SK-N-SH treated with all-trans-retinoic acid at 6 μM for 48 hours (cell line): Measurements from ENCODE around the gene GSG1L.

ENCODE experiments used
- CSDC2 ChIP-seq: fragments of 250-450 bp; sonication (Bioruptor Pico); IDR thresholded peaks from 2 replicates; pipeline ENCODE4 v1.5.0; 2020; ENCODE audit warnings: mild to moderate bottlenecking, moderate library complexity
- GLIS3 ChIP-seq: fragments of 250-450 bp; sonication (Bioruptor Pico); IDR thresholded peaks from 2 replicates; pipeline ENCODE4 v1.5.0; 2020; ENCODE audit warnings: mild to moderate bottlenecking, moderate library complexity
- ISL1 ChIP-seq: fragments of 250-450 bp; sonication (Bioruptor Pico); IDR thresholded peaks from 2 replicates; pipeline ENCODE4 v2.1.2; 2022; ENCODE audit warnings: mild to moderate bottlenecking, moderate library complexity
- OSR1 ChIP-seq: fragments of 250-450 bp; sonication (Bioruptor Pico); IDR thresholded peaks from 2 replicates; pipeline ENCODE4 v1.8.0; 2022; ENCODE audit warnings: moderate library complexity, mild to moderate bottlenecking, inconsistent platforms
- PPARA ChIP-seq: fragments of 250-450 bp; sonication (Bioruptor Pico); IDR thresholded peaks from 2 replicates; pipeline ENCODE4 v1.5.0; 2020; ENCODE audit warnings: mild to moderate bottlenecking, borderline replicate concordance
- RARB ChIP-seq: fragments of 250-450 bp; sonication (Bioruptor Pico); IDR thresholded peaks from 2 replicates; pipeline ENCODE4 v1.8.0; 2021; ENCODE audit warnings: mild to moderate bottlenecking, moderate library complexity
- ZNF70 ChIP-seq: fragments of 450-650 bp; formaldehyde crosslinking; IDR thresholded peaks from 2 replicates; pipeline ENCODE4 v1.5.0; 2020; ENCODE audit warnings: mild to moderate bottlenecking, moderate library complexity
- TF ChIP-seq, protein P1 (sequence below): fragments of 250-450 bp; sonication (Bioruptor Pico); IDR thresholded peaks from 2 replicates; pipeline ENCODE4 v1.8.0; 2021; ENCODE audit warnings: low read depth, mild to moderate bottlenecking, moderate library complexity, borderline replicate concordance

DNA sequence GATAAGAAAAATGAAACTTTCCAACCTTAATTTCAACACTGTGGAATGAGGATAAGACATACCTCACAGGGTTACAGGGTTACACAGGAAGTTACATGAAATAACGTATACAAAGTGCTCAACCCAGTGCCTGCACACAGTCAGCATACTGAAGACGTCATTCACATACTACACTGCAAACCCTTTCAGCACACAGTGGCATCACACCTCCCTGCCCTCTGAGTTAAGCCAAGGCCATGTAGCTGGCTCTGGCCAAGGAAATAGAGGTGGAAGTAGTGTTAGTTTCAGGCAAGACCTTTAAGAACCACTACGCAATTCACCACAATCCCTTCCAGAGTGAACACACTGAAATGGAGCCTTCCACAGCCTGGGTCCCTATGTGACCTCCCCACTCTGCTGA, 46.6 kb upstream of the GSG1L start:
- TF ChIP-seq ISL1 (CRISPR knock-in tag) (no peak), CSDC2 (CRISPR knock-in tag) (no peak), RARB (CRISPR knock-in tag) (no peak), PPARA (no peak), GLIS3 (CRISPR knock-in tag) (no peak), OSR1 (CRISPR knock-in tag) (no peak), ZNF70 (no peak)
- TF ChIP-seq, protein P1, sequence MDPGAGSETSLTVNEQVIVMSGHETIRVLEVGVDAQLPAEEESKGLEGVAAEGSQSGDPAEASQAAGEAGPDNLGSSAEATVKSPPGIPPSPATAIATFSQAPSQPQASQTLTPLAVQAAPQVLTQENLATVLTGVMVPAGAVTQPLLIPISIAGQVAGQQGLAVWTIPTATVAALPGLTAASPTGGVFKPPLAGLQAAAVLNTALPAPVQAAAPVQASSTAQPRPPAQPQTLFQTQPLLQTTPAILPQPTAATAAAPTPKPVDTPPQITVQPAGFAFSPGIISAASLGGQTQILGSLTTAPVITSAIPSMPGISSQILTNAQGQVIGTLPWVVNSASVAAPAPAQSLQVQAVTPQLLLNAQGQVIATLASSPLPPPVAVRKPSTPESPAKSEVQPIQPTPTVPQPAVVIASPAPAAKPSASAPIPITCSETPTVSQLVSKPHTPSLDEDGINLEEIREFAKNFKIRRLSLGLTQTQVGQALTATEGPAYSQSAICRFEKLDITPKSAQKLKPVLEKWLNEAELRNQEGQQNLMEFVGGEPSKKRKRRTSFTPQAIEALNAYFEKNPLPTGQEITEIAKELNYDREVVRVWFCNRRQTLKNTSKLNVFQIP (CRISPR knock-in tag) = no peak
